GM19193 (cell line): ENCODE data around the gene POLR2B.

Source experiments
- POLR2A ChIP-seq: IDR thresholded peaks from 4 replicates; pipeline ENCODE4 v1.6.1; 2011; ENCODE audit not compliant: insufficient read depth, insufficient read length; ENCODE audit errors: extremely low read depth

The POLR2B gene

DNA sequence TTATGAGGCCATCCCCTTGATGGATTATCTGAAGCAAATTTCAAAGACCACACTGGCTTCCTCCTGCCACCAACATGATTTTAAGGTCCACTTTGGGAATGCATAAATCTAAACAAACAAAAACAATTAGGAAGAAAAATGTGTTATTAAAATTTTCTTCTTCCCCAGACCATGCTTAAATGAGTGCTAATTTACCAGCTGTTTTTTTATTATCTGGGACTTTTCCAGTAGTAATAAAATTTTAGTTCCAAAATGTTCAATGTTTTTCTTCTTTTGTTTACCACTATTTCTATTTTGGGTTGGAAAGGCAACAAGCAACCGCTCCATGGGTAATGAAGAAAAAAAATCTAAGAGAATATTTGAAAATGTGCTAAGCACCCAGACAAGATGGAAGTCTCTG is 62.3 kb downstream of the POLR2B start:
- TF ChIP-seq POLR2A: no peak

GRCh38 chr4:57042711-57043169 is 64.0 kb downstream of the POLR2B start:
- no peak for TF ChIP-seq POLR2A

DNA sequence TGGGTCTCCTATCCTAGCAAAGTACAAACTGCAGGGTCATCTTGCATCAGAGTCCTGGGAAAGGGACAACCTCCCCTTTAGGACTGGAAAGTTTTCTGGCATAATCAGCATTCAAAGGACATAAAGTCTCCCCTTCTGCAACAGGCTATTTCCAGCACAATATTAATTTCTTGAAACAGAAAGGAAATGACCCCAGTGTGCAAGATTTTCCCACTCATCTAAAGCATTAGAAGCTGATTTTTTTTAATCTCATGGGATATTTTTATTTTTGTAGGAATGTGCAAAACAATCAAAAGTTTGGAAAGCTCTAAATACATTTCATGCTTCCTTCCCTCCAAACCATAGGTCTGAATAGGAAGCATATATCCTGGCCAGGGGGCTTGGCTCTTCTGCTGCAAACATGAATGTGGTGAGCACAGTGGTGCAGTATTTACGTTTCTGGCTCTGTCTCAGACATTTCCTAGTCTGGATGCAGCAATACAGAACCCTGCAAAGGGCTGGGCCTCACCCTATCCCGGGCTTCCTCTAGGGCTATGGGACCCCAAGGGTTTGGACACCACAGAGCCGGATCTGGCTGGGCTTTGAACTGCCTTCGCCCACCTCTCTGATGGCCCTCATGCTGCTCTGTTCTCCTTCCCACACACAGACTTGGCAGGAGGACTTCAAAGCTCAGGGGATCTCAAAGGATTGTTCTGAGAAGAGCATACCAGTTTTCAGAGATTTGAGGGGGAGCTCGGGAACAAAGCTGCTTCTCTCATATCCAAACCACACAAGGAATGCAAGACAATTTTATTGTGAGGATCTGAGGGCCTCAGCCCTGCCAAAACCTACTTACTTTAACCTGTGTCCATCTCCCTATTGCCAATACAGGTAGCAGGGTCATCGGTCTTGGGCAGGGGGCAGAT is 64.9 kb downstream of the POLR2B start:
- no peak for TF ChIP-seq POLR2A

GRCh38 chr4:57044279-57044678 is 65.6 kb downstream of the POLR2B start:
- no peak for TF ChIP-seq POLR2A

DNA sequence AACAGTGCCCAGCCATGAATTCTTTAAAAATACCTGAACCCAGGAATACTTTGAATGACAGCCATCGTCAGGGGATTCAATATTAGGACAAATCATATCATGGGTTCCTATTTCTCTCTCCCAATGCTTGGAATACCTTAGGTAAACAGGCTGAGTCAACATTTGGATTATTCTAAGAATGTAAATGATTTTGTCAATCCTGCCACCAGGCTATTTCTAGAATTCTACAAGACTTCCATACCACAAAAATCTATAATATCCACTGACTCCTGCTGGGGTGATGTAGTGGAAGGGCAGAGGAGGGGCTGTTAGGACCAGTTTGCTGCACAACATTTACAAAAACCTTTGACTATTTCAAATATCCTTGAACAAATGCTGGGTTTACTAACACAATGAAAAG is 66.3 kb downstream of the POLR2B start:
- TF ChIP-seq POLR2A: no peak

- TF ChIP-seq POLR2A: no peak
Measured at GRCh38 chr4:57048590-57049304, 70.1 kb downstream of the POLR2B start.

DNA sequence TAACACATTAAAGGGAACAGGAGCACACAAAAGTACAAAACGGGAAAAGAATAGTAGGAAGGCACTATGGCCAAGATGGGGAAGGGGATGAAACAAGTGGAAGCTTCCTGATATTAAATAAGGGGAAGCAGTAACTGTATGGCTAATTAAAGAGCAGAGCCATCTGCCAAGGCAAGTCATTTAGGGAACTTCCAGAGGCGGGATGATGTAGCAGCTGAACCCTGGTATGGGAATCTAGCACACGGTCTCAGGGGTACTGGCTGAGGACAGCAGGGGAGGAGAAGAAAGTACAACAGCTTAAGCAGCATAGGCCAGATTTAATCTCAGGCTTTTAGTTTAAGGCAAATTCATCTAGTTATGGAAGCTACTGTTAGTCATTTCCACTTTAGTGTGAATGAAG is 72.4 kb downstream of the POLR2B start:
- TF ChIP-seq POLR2A: no peak

- no peak for TF ChIP-seq POLR2A
Measured at GRCh38 chr4:57051524-57051923, 72.8 kb downstream of the POLR2B start.

GRCh38 chr4:57053508-57053907 is 74.8 kb downstream of the POLR2B start:
- TF ChIP-seq POLR2A: no peak

DNA sequence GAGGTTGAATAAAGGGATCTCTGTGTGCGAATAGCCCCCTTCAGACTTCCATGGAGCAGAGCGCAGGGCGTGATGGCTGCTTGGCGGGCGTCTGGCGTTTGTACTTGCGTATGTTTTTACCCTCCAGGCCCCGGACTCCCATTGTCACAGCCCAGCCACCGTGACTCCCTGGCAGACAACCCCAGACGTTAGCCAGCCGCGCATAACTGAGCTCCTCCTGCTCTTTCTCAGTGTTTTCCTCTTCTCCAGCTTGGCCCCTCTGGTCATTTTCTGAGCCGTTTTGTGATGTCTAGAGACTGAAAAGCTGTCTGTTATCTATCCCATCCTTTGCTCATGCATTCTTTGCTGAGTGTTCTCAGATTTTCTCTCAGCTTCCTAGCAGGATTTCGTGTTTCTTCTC is 77.2 kb downstream of the POLR2B start:
- TF ChIP-seq POLR2A: no peak

- TF ChIP-seq POLR2A: no peak
Measured at GRCh38 chr4:57059890-57060716, 81.4 kb downstream of the POLR2B start.

GRCh38 chr4:57061395-57061794 is 82.7 kb downstream of the POLR2B start:
- no peak for TF ChIP-seq POLR2A

GRCh38 chr4:57063518-57063917 is 84.8 kb downstream of the POLR2B start:
- no peak for TF ChIP-seq POLR2A

DNA sequence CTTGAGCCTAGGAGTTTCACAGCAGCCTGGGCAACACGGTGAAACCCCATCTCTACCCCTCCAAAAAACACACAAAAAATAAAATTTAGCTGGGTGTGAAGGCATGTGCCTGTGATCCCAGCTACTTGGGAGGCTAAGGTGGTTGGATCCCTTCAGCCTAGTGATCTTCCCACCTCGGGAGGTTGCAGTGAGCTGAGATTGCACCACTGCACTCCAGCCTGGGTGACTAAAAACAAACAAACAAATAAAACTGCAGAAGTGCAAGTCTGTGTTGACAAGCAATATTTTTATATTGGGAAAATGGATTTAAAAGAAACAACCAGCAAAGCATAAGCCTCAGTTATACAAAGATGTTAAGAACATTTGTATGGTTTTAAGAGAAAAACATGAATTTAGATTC is 85.4 kb downstream of the POLR2B start:
- TF ChIP-seq POLR2A: no peak
